ENCODE data around the gene GAR1. TPM values are rescaled to one million over a fixed set of nuclear protein-coding genes. Genes with fewer than 3 reads are reported as not detected.

GAR1 gene
- total RNA-seq, 5 donors from 2014 or later (not counting 1 experiment from before 2014, with no cell fraction given), result 8.1 to 13.9 (median 12.9) TPM

- H3K27me3 ChIP-seq (replicated peaks in 1 of 2; ENCODE audit: control insufficient read depth in 2 of 2, extremely low read depth in 1 of 2, insufficient read depth in 2 of 2, low read length in 1 of 2), result no peaks in the 10 kb centered on the region
- no peak overlapping the region for H3K27ac ChIP-seq (ENCODE audit: low read length)
- ATAC-seq (replicated peaks in 1 of 4) (no peak), DNase-seq (no peak)
- H3K4me1 ChIP-seq (ENCODE audit: control insufficient read depth in 1 of 2, extremely low read depth in 1 of 2, insufficient read depth in 2 of 2, low read length in 2 of 2), result no peaks in the 10 kb centered on the region
- Mint-ChIP-seq H3K27me3 (peaks cover 4 to 5% of the 10 kb centered on the region in 2 donors), H3K36me3 (peaks cover 18% of the 10 kb centered on the region), H3K4me3 (no peak overlapping the region), H3K9me3 (no peaks in the 10 kb centered on the region), H3K27ac (no peak overlapping the region), H3K4me1 (no peaks in the 10 kb centered on the region)
- H3K36me3 ChIP-seq (ENCODE audit: control insufficient read depth in 2 of 2, extremely low read depth in 1 of 2, insufficient read depth in 1 of 2, low read length in 1 of 2), result no peaks in the 10 kb centered on the region
- H3K9me3 ChIP-seq, result no peaks in the 10 kb centered on the region
- POLR2A ChIA-PET, result no interaction called here
- no peak overlapping the region for H3K4me3 ChIP-seq (ENCODE audit: control insufficient read depth in 1 of 2, extremely low read depth in 1 of 2, low read length in 1 of 2)
- CTCF ChIA-PET, result no interaction called here
- no CpG with 5 or more reads among the region's 2 CpGs for WGBS (ENCODE audit: insufficient coverage)
Observed at GRCh38 chr4:109872065-109872464, 56.5 kb downstream of the GAR1 start.

GRCh38 chr4:109872950-109873656 is 57.5 kb downstream of the GAR1 start:
- ATAC-seq (replicated peaks in 1 of 4) (no peak), DNase-seq (no peak)
- H3K36me3 ChIP-seq (ENCODE audit: control insufficient read depth in 2 of 2, extremely low read depth in 1 of 2, insufficient read depth in 1 of 2, low read length in 1 of 2), result no peaks in the 10 kb centered on the region
- 86% methylated on average over 4 of the region's 6 CpGs for WGBS (ENCODE audit: insufficient coverage)
- no peaks in the 10 kb centered on the region for H3K27me3 ChIP-seq (replicated peaks in 1 of 2; ENCODE audit: control insufficient read depth in 2 of 2, extremely low read depth in 1 of 2, insufficient read depth in 2 of 2, low read length in 1 of 2)
- H3K4me1 Mint-ChIP-seq, result no peaks in the 10 kb centered on the region
- no peaks in the 10 kb centered on the region for H3K9me3 Mint-ChIP-seq
- no peak overlapping the region for H3K27ac Mint-ChIP-seq
- H3K4me1 ChIP-seq (ENCODE audit: control insufficient read depth in 1 of 2, extremely low read depth in 1 of 2, insufficient read depth in 2 of 2, low read length in 2 of 2), result no peaks in the 10 kb centered on the region
- H3K4me3 Mint-ChIP-seq, result no peak overlapping the region
- H3K27me3 Mint-ChIP-seq, result peaks cover 5 to 7% of the 10 kb centered on the region in 2 donors
- no peaks in the 10 kb centered on the region for H3K9me3 ChIP-seq
- H3K36me3 Mint-ChIP-seq, result peaks cover 12% of the 10 kb centered on the region
- ChIA-PET CTCF (no interaction called here), POLR2A (no interaction called here)
- H3K27ac ChIP-seq (ENCODE audit: low read length), result no peak overlapping the region
- H3K4me3 ChIP-seq (ENCODE audit: control insufficient read depth in 1 of 2, extremely low read depth in 1 of 2, low read length in 1 of 2), result no peak overlapping the region

GRCh38 chr4:109873791-109874514 is 58.4 kb downstream of the GAR1 start:
- H3K9me3 Mint-ChIP-seq, result no peaks in the 10 kb centered on the region
- H3K4me3 Mint-ChIP-seq, result no peak overlapping the region
- peaks cover 11% of the 10 kb centered on the region for H3K36me3 Mint-ChIP-seq
- 75% methylated on average over 9 of the region's 11 CpGs for WGBS (ENCODE audit: insufficient coverage)
- H3K4me1 Mint-ChIP-seq, result no peaks in the 10 kb centered on the region
- ChIA-PET POLR2A (interaction anchor here in 1 of 2 donors (0.6 kb wide), 1 partner anchor 619 kb away, joined by 3 read pairs; no protein-coding TSS in a partner anchor), CTCF (no interaction called here)
- no peak overlapping the region for H3K27ac ChIP-seq (ENCODE audit: low read length)
- no peak for DNase-seq
- peaks cover 5 to 7% of the 10 kb centered on the region in 2 donors for H3K27me3 Mint-ChIP-seq
- H3K27ac Mint-ChIP-seq, result no peak overlapping the region
- no peak for ATAC-seq (replicated peaks in 1 of 4)
- H3K4me3 ChIP-seq (ENCODE audit: control insufficient read depth in 1 of 2, extremely low read depth in 1 of 2, low read length in 1 of 2), result no peak overlapping the region
- H3K4me1 ChIP-seq (ENCODE audit: control insufficient read depth in 1 of 2, extremely low read depth in 1 of 2, insufficient read depth in 2 of 2, low read length in 2 of 2), result no peaks in the 10 kb centered on the region
- H3K36me3 ChIP-seq (ENCODE audit: control insufficient read depth in 2 of 2, extremely low read depth in 1 of 2, insufficient read depth in 1 of 2, low read length in 1 of 2), result no peaks in the 10 kb centered on the region
- no peaks in the 10 kb centered on the region for H3K9me3 ChIP-seq
- H3K27me3 ChIP-seq (replicated peaks in 1 of 2; ENCODE audit: control insufficient read depth in 2 of 2, extremely low read depth in 1 of 2, insufficient read depth in 2 of 2, low read length in 1 of 2), result peaks cover 0 to 2% of the 10 kb centered on the region in 2 experiments

Other genes starting within 250 kb of the GAR1 start
- 10 to 100 TPM; 16.8 to 23.2 (median 18.3) TPM for gene CASP6, start 112.3 kb upstream of the GAR1 start, total RNA-seq
- gene PLA2G12A, start 85.7 kb upstream of the GAR1 start, total RNA-seq, result 10 to 100 TPM; 11.4 to 20.6 (median 18.1) TPM
- gene CFI, start 13.8 kb upstream of the GAR1 start, total RNA-seq, result under 1 TPM in 3 of 5 donors, not detected in 2; 0.55 to 0.92 (median 0.66) TPM
- under 1 TPM in 4 of 5 donors, not detected in 1; 0.33 to 0.61 (median 0.34) TPM for gene RRH, start 12.2 kb downstream of the GAR1 start, total RNA-seq
- gene LRIT3, start 32.3 kb downstream of the GAR1 start, total RNA-seq, result under 1 TPM; 0.12 to 0.41 (median 0.26) TPM
- under 1 TPM in 1 of 5 donors, not detected in 4; 0.20 TPM for gene EGF, start 97.1 kb downstream of the GAR1 start, total RNA-seq

Data from T-cell (primary cell).